ENCODE results near the gene GRIN2D.
A peak's percentile ranks its signal among the peaks of the same experiment; 100 is the strongest.

Gene GRIN2D

GRCh38 chr19:48398102-48398374 lies 4.6 kb downstream of the GRIN2D start:
- DNase-seq (ENCODE audit: low spot score) = no peak

GRCh38 chr19:48398375-48399235 lies 5.1 kb downstream of the GRIN2D start:
- DNase-seq (ENCODE audit: low spot score) = peak; percentile 96

- DNase-seq (ENCODE audit: low spot score) = peak; percentile 69
Observed at GRCh38 chr19:48400018-48400742, 6.7 kb downstream of the GRIN2D start.

GRCh38 chr19:48401287-48401686 lies 7.8 kb downstream of the GRIN2D start:
- no peak for DNase-seq (ENCODE audit: low spot score)

- peak; percentile 64 for DNase-seq (ENCODE audit: low spot score)
Observed at GRCh38 chr19:48403606-48404005, 10.1 kb downstream of the GRIN2D start.

- DNase-seq (ENCODE audit: low spot score) = no peak
Observed at GRCh38 chr19:48405010-48405659, 11.7 kb downstream of the GRIN2D start.

- DNase-seq (ENCODE audit: low spot score) = no peak
Observed at GRCh38 chr19:48405850-48406249, 12.4 kb downstream of the GRIN2D start.

- no peak for DNase-seq (ENCODE audit: low spot score)
Observed at GRCh38 chr19:48413879-48414587, 20.6 kb downstream of the GRIN2D start.

- DNase-seq (ENCODE audit: low spot score) = no peak
Observed at GRCh38 chr19:48415395-48415794, 21.9 kb downstream of the GRIN2D start.

GRCh38 chr19:48415806-48416221 lies 22.3 kb downstream of the GRIN2D start:
- DNase-seq (ENCODE audit: low spot score) = no peak

GRCh38 chr19:48417421-48417820 lies 24.0 kb downstream of the GRIN2D start:
- no peak for DNase-seq (ENCODE audit: low spot score)

- no peak for DNase-seq (ENCODE audit: low spot score)
Observed at GRCh38 chr19:48418317-48419064, 25.0 kb downstream of the GRIN2D start.

GRCh38 chr19:48419158-48419920 lies 25.9 kb downstream of the GRIN2D start:
- no peak for DNase-seq (ENCODE audit: low spot score)

GRCh38 chr19:48421548-48421947 lies 28.1 kb downstream of the GRIN2D start:
- no peak for DNase-seq (ENCODE audit: low spot score)

- DNase-seq (ENCODE audit: low spot score) = no peak
Observed at GRCh38 chr19:48424694-48425219, 31.3 kb downstream of the GRIN2D start.

GRCh38 chr19:48428670-48429069 lies 35.2 kb downstream of the GRIN2D start:
- no peak for DNase-seq (ENCODE audit: low spot score)

- no peak for DNase-seq (ENCODE audit: low spot score)
Observed at GRCh38 chr19:48433337-48433736, 39.9 kb downstream of the GRIN2D start.

GRCh38 chr19:48436586-48436985 lies 43.1 kb downstream of the GRIN2D start:
- DNase-seq (ENCODE audit: low spot score) = no peak

- DNase-seq (ENCODE audit: low spot score) = no peak
Observed at GRCh38 chr19:48441360-48442050, 48.0 kb downstream of the GRIN2D start.
